ENCODE measurements around the gene CHD9NB. TPM values are rescaled to one million over a fixed set of nuclear protein-coding genes. Genes with fewer than 3 reads are reported as not detected.

The CHD9NB gene
- total RNA-seq, 1 experiment from 2014 or later = 0.64 TPM

DNA sequence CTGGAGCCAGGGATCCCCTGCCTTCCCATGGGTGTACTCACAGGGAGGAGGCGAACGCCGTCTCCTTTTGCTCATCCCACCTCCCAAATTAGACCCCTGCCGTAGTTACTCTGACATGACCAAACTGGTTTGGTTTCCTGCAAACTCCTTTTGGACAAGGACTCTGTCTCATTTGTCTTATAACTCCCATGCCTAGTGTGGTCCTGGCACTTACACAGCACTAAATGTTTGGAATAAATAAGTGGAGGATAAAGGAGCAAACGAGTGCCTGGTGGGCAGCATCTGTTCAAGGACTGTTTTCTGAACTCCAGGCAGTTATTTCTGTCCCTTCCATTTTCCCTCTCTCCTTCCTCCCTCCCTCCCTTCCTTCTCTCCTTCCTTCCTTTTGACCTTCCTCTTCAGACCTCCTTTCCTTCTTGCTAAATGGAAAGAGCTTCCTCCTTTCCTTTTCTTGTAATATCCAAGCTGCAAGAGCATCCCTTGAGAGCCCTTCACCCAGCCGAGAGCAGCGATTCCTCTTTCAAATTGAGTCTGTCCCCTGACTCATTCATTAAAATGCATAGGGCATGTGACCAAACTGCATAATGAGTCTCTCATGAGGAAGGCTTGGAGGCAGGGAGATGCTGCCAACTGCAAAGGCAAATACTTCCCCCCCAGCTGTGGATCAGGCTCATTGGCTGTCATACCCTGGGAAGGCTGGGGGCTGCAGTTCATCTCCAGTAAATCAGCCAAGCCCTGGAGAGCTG lies 38.9 kb upstream of the CHD9NB start:
- TF ChIP-seq SIN3A (IDR thresholded peaks at IDR 0.05; ENCODE audit: borderline replicate concordance, insufficient read depth, low read depth, low read length) (no peak), CTCF (IDR thresholded peaks at IDR 0.05) (no peak), POLR2AphosphoS5 (IDR thresholded peaks at IDR 0.05; ENCODE audit: low read depth, low read length) (no peak), TCF7L2 (IDR thresholded peaks at IDR 0.05; ENCODE audit: low read depth, low read length) (no peak)
- TF ChIP-seq, protein P1, sequence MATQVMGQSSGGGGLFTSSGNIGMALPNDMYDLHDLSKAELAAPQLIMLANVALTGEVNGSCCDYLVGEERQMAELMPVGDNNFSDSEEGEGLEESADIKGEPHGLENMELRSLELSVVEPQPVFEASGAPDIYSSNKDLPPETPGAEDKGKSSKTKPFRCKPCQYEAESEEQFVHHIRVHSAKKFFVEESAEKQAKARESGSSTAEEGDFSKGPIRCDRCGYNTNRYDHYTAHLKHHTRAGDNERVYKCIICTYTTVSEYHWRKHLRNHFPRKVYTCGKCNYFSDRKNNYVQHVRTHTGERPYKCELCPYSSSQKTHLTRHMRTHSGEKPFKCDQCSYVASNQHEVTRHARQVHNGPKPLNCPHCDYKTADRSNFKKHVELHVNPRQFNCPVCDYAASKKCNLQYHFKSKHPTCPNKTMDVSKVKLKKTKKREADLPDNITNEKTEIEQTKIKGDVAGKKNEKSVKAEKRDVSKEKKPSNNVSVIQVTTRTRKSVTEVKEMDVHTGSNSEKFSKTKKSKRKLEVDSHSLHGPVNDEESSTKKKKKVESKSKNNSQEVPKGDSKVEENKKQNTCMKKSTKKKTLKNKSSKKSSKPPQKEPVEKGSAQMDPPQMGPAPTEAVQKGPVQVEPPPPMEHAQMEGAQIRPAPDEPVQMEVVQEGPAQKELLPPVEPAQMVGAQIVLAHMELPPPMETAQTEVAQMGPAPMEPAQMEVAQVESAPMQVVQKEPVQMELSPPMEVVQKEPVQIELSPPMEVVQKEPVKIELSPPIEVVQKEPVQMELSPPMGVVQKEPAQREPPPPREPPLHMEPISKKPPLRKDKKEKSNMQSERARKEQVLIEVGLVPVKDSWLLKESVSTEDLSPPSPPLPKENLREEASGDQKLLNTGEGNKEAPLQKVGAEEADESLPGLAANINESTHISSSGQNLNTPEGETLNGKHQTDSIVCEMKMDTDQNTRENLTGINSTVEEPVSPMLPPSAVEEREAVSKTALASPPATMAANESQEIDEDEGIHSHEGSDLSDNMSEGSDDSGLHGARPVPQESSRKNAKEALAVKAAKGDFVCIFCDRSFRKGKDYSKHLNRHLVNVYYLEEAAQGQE (IDR thresholded peaks at IDR 0.05; ENCODE audit: insufficient read depth in 1 of 2, low read depth in 2 of 2, low read length in 1 of 2) = no peak
- CTCF ChIA-PET = interaction anchor here (0.7 kb wide), 1 partner anchor 10 kb away, joined by 4 read pairs; no protein-coding TSS in a partner anchor
- no peaks in the 10 kb centered on the region for H3K36me3 ChIP-seq (ENCODE audit: control insufficient read depth, insufficient read depth, low read length)
- no peak overlapping the region for H3K4me3 ChIP-seq (ENCODE audit: low read depth in 2 of 2, low read length in 2 of 2)
- no peak for ATAC-seq
- POLR2A ChIA-PET = no interaction called here
- intact Hi-C loops (cut with micrococcal nuclease; ENCODE audit: unreplicated experiment) = no loop called here
- no TSS peak for BruUV-seq (replicated peaks)
- no peaks in the 10 kb centered on the region for H3K9me3 ChIP-seq (ENCODE audit: control insufficient read depth, insufficient read depth, low read depth, low read length)
- in situ Hi-C loops (cut with HindIII; ENCODE audit: low pct_unique_long_range_greater_than_20kb, low sequenced_read_pairs) = no loop called here
- H3K4me1 ChIP-seq (ENCODE audit: control insufficient read depth, insufficient read depth, low read length) = no peaks in the 10 kb centered on the region; the same call in none of the 2 replicates
- no peak overlapping the region for H3K27ac ChIP-seq (ENCODE audit: low read length)
- H3K27me3 ChIP-seq (ENCODE audit: control insufficient read depth, insufficient read depth, low read length) = no peaks in the 10 kb centered on the region
- no peak for DNase-seq (ENCODE audit: low read depth, low spot score)

DNA sequence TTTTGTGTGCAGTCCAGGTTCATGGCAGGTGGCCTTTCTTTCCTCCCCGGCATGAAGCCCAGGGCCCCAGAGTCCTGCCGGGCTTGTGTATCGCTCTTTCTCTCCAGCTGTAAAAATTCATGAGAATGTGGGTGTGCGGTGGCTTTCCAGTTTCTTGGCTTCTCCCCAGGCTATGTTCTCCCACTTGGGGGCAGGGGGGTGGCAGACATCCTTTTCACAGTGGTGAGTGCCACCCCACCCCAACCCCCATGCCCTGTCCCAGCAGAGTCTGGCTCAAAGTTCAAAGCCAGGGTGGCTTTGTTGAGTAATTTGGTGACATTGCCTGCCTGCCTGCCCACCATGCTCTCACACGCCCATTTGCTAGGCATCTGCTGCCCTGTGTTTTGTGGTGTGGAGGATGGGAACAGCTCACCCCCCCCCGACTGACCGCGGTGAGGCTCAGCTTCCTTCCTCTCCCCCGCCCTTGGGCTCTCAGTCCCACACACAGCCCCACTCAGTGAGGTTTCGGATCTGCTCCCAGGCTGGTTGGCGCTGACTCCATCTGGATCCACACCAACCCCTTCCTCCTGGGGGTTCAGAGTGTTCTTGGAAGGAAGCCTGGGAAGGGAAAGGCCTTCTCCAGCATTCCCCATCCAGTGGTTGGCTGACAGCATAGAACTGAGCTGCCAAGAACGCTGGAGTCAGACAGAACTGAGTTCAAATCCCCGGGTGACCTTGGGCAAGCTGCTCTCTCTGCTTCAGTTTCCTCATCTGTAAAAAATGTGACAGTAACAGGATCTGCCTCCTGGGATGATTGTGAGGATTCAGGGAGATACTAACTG lies 38.1 kb upstream of the CHD9NB start:
- POLR2A ChIA-PET = no interaction called here
- no TSS peak for BruUV-seq (replicated peaks)
- H3K27ac ChIP-seq (ENCODE audit: low read length) = no peak overlapping the region

More for the DNA sequence above, 38.1 kb upstream of the CHD9NB start:
- intact Hi-C loops (cut with micrococcal nuclease; ENCODE audit: unreplicated experiment) = no loop called here
- CTCF ChIA-PET = no interaction called here
- ATAC-seq (no peak), DNase-seq (ENCODE audit: low read depth, low spot score) (no peak)
- H3K4me1 ChIP-seq (ENCODE audit: control insufficient read depth, insufficient read depth, low read length) = no peaks in the 10 kb centered on the region; the same call in 1 of the 2 replicates
- H3K9me3 ChIP-seq (ENCODE audit: control insufficient read depth, insufficient read depth, low read depth, low read length) = no peaks in the 10 kb centered on the region
- in situ Hi-C loops (cut with HindIII; ENCODE audit: low pct_unique_long_range_greater_than_20kb, low sequenced_read_pairs) = no loop called here
- no peak overlapping the region for H3K4me3 ChIP-seq (ENCODE audit: low read depth in 2 of 2, low read length in 2 of 2)
- TF ChIP-seq SIN3A (IDR thresholded peaks at IDR 0.05; ENCODE audit: borderline replicate concordance, insufficient read depth, low read depth, low read length) (no peak), POLR2AphosphoS5 (IDR thresholded peaks at IDR 0.05; ENCODE audit: low read depth, low read length) (no peak), TCF7L2 (IDR thresholded peaks at IDR 0.05; ENCODE audit: low read depth, low read length) (no peak), CTCF (IDR thresholded peaks at IDR 0.05) (no peak)
- TF ChIP-seq, protein P1 (IDR thresholded peaks at IDR 0.05; ENCODE audit: insufficient read depth in 1 of 2, low read depth in 2 of 2, low read length in 1 of 2) = no peak
- H3K27me3 ChIP-seq (ENCODE audit: control insufficient read depth, insufficient read depth, low read length) = no peaks in the 10 kb centered on the region
- H3K36me3 ChIP-seq (ENCODE audit: control insufficient read depth, insufficient read depth, low read length) = no peaks in the 10 kb centered on the region
